ENCODE data around the gene KCMF1. TPM values are rescaled to one million over a fixed set of nuclear protein-coding genes. Genes with fewer than 3 reads are reported as not detected.

Gene KCMF1
- polyA plus RNA-seq, 1 donor from 2014 or later = 43.3 TPM

DNA sequence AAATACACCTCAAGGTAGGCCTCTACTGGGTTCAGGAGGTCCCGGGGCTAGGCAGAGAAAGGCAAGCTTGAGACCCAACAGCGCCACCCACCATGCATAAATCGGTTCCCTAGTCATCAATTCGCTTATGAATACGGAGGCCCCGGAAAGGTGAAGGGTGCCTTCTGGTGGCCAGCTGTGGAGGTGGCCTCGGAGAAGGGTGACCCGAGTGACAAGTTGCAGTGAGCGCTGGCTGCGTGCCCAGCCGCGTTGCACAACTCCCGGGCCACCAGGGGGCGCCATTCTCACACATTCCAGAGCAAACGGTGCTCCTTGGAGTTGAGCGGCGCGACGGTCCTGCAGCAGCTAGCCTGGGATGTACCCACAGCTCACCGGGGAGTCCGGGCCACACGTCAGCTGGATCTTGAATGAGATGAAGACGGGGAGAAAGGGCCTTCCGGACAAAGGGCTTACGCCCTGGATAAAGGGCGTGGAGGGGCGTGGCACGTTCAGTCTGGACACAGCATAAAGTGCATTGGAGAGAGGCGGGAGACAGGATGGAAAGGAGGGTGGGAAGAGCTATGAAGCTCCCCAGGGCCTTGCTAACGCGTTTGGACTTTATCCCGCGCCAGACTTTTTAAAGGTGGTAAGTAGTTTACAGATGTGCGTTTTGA lies 45.1 kb upstream of the KCMF1 start:
- Histone ChIP-seq H3K36me3 (ENCODE audit: insufficient read depth, low read length) (no peaks in the 10 kb centered on the region), H3K9me3 (ENCODE audit: low read length) (no peaks in the 10 kb centered on the region), H3K27me3 (ENCODE audit: insufficient read depth, low read depth, low read length) (no peaks in the 10 kb centered on the region), H3K4me2 (ENCODE audit: low read length) (no peak overlapping the region), H3F3A (ENCODE audit: insufficient read depth, low read length, poor library complexity, severe bottlenecking) (no peaks in the 10 kb centered on the region), H2AFZ (ENCODE audit: low read depth, low read length) (no peak overlapping the region), H3K9me2 (ENCODE audit: insufficient read depth, low read length) (no peaks in the 10 kb centered on the region), H3K79me2 (replicated peaks; ENCODE audit: insufficient read depth, low read length) (no peaks in the 10 kb centered on the region), H3K27ac (ENCODE audit: low read length) (no peak overlapping the region), H3K9ac (ENCODE audit: low read length) (no peak overlapping the region), H3K4me3 (ENCODE audit: low read length) (no peak overlapping the region), H4K20me1 (ENCODE audit: insufficient read depth) (no peaks in the 10 kb centered on the region)
- no peak for TF ChIP-seq TAF1 (IDR thresholded peaks at IDR 0.05; ENCODE audit: low read depth)
- peak; percentile 36 for TF ChIP-seq RAD21 (conservative IDR thresholded peaks at IDR 0.05)
- TF ChIP-seq, protein P1, sequence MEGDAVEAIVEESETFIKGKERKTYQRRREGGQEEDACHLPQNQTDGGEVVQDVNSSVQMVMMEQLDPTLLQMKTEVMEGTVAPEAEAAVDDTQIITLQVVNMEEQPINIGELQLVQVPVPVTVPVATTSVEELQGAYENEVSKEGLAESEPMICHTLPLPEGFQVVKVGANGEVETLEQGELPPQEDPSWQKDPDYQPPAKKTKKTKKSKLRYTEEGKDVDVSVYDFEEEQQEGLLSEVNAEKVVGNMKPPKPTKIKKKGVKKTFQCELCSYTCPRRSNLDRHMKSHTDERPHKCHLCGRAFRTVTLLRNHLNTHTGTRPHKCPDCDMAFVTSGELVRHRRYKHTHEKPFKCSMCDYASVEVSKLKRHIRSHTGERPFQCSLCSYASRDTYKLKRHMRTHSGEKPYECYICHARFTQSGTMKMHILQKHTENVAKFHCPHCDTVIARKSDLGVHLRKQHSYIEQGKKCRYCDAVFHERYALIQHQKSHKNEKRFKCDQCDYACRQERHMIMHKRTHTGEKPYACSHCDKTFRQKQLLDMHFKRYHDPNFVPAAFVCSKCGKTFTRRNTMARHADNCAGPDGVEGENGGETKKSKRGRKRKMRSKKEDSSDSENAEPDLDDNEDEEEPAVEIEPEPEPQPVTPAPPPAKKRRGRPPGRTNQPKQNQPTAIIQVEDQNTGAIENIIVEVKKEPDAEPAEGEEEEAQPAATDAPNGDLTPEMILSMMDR (IDR thresholded peaks at IDR 0.05; ENCODE audit: poor library complexity, severe bottlenecking) = peak; percentile 60
- TF ChIP-seq SMC3 (conservative IDR thresholded peaks at IDR 0.05; ENCODE audit: poor library complexity) = peak; percentile 48

DNA sequence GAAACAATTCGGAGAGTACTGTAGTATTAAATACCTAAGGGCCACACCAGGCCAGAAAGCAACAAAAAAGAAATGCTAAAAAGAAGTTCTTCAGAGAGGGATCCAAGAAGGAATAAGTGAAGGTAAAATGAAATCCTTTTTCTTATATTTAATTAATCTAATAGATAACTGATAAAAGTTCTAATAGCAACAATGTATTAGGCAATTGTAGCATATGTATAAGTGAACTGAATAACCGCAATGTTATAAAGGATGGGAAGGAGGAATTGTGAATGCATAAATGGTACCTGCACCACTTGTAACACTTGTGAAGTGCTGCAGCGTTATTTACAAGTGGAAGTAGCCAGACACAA lies 43.7 kb upstream of the KCMF1 start:
- Histone ChIP-seq H3K79me2 (replicated peaks; ENCODE audit: insufficient read depth, low read length) (no peaks in the 10 kb centered on the region), H3K4me2 (ENCODE audit: low read length) (no peak overlapping the region), H3K9ac (ENCODE audit: low read length) (no peak overlapping the region), H3F3A (ENCODE audit: insufficient read depth, low read length, poor library complexity, severe bottlenecking) (no peaks in the 10 kb centered on the region), H3K9me2 (ENCODE audit: insufficient read depth, low read length) (no peaks in the 10 kb centered on the region), H3K36me3 (ENCODE audit: insufficient read depth, low read length) (no peaks in the 10 kb centered on the region), H3K27me3 (ENCODE audit: insufficient read depth, low read depth, low read length) (no peaks in the 10 kb centered on the region), H4K20me1 (ENCODE audit: insufficient read depth) (no peaks in the 10 kb centered on the region), H2AFZ (ENCODE audit: low read depth, low read length) (no peak overlapping the region), H3K27ac (ENCODE audit: low read length) (no peak overlapping the region), H3K4me3 (ENCODE audit: low read length) (no peak overlapping the region), H3K9me3 (ENCODE audit: low read length) (no peaks in the 10 kb centered on the region)
- TF ChIP-seq MXI1 (conservative IDR thresholded peaks at IDR 0.05; ENCODE audit: poor library complexity, severe bottlenecking) (no peak), EZH2 (IDR thresholded peaks at IDR 0.05; ENCODE audit: borderline replicate concordance, insufficient read depth, low read length, poor library complexity, severe bottlenecking) (no peak)
- TF ChIP-seq, protein P1 (IDR thresholded peaks at IDR 0.05; ENCODE audit: poor library complexity, severe bottlenecking) = no peak

GRCh38 chr2:84931384-84931821 lies 39.6 kb upstream of the KCMF1 start:
- Histone ChIP-seq H3K79me2 (replicated peaks; ENCODE audit: insufficient read depth, low read length) (no peaks in the 10 kb centered on the region), H3K4me3 (ENCODE audit: low read length) (no peak overlapping the region), H3K9ac (ENCODE audit: low read length) (no peak overlapping the region), H3K4me2 (ENCODE audit: low read length) (no peak overlapping the region), H4K20me1 (ENCODE audit: insufficient read depth) (no peaks in the 10 kb centered on the region), H3K27me3 (ENCODE audit: insufficient read depth, low read depth, low read length) (no peaks in the 10 kb centered on the region), H2AFZ (ENCODE audit: low read depth, low read length) (no peak overlapping the region), H3K36me3 (ENCODE audit: insufficient read depth, low read length) (no peaks in the 10 kb centered on the region), H3K9me2 (ENCODE audit: insufficient read depth, low read length) (no peaks in the 10 kb centered on the region), H3F3A (ENCODE audit: insufficient read depth, low read length, poor library complexity, severe bottlenecking) (no peaks in the 10 kb centered on the region), H3K9me3 (ENCODE audit: low read length) (no peaks in the 10 kb centered on the region), H3K27ac (ENCODE audit: low read length) (no peak overlapping the region)
- TF ChIP-seq POLR2AphosphoS5 (IDR thresholded peaks at IDR 0.05) = no peak
- TF ChIP-seq SMC3 (conservative IDR thresholded peaks at IDR 0.05; ENCODE audit: poor library complexity) = no peak
- TF ChIP-seq, protein P2, sequence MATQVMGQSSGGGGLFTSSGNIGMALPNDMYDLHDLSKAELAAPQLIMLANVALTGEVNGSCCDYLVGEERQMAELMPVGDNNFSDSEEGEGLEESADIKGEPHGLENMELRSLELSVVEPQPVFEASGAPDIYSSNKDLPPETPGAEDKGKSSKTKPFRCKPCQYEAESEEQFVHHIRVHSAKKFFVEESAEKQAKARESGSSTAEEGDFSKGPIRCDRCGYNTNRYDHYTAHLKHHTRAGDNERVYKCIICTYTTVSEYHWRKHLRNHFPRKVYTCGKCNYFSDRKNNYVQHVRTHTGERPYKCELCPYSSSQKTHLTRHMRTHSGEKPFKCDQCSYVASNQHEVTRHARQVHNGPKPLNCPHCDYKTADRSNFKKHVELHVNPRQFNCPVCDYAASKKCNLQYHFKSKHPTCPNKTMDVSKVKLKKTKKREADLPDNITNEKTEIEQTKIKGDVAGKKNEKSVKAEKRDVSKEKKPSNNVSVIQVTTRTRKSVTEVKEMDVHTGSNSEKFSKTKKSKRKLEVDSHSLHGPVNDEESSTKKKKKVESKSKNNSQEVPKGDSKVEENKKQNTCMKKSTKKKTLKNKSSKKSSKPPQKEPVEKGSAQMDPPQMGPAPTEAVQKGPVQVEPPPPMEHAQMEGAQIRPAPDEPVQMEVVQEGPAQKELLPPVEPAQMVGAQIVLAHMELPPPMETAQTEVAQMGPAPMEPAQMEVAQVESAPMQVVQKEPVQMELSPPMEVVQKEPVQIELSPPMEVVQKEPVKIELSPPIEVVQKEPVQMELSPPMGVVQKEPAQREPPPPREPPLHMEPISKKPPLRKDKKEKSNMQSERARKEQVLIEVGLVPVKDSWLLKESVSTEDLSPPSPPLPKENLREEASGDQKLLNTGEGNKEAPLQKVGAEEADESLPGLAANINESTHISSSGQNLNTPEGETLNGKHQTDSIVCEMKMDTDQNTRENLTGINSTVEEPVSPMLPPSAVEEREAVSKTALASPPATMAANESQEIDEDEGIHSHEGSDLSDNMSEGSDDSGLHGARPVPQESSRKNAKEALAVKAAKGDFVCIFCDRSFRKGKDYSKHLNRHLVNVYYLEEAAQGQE (IDR thresholded peaks at IDR 0.05; ENCODE audit: borderline replicate concordance) = no peak
- TF ChIP-seq MXI1 (conservative IDR thresholded peaks at IDR 0.05; ENCODE audit: poor library complexity, severe bottlenecking) = no peak
- TF ChIP-seq RAD21 (conservative IDR thresholded peaks at IDR 0.05) = no peak
- TF ChIP-seq EZH2 (IDR thresholded peaks at IDR 0.05; ENCODE audit: borderline replicate concordance, insufficient read depth, low read length, poor library complexity, severe bottlenecking) = no peak
- TF ChIP-seq TAF1 (IDR thresholded peaks at IDR 0.05; ENCODE audit: low read depth) = no peak
- no peak for TF ChIP-seq EP300 (conservative IDR thresholded peaks at IDR 0.05; ENCODE audit: poor library complexity, severe bottlenecking)
- TF ChIP-seq, protein P1 (IDR thresholded peaks at IDR 0.05; ENCODE audit: poor library complexity, severe bottlenecking) = no peak

All from neural cell (in vitro differentiated cells).